GM23338 (cell line): ENCODE results near the gene PCSK6. TPM values are rescaled to one million over a fixed set of nuclear protein-coding genes. Genes with fewer than 3 reads are reported as not detected.

Experiments
- ATAC-seq: fragments of 200-7000 bp; cut with Tn5 transposase; 3 replicates; pipeline ENCODE4 v1.9.1; 2020
- DNase-seq: peaks from one replicate; pipeline ENCODE4 v3.0.0-alpha.2; 2015; ENCODE audit warnings: low spot score
- H2AFZ ChIP-seq: fragments of 200-600 bp; sonication (generic); 2 replicates; pipeline ENCODE4 v1.8.0; 2016; ENCODE audit warnings: antibody characterized with exemption, mild to moderate bottlenecking, moderate library complexity
- H3F3A ChIP-seq: fragments of 200-600 bp; sonication (generic); replicated peaks from 2 replicates; pipeline ENCODE4 v1.8.0; 2017; ENCODE audit warnings: antibody characterized with exemption, mixed run types, low read depth
- H3K27ac ChIP-seq: fragments of 200-600 bp; sonication (generic); 2 replicates; pipeline ENCODE4 v1.6.1; 2016; ENCODE audit warnings: low read depth
- H3K27me3 ChIP-seq: fragments of 200-600 bp; sonication (generic); 2 replicates; pipeline ENCODE4 v1.8.0; 2016; ENCODE audit warnings: mild to moderate bottlenecking, mixed run types, moderate library complexity; ENCODE audit not compliant: insufficient read depth
- H3K36me3 ChIP-seq: fragments of 200-600 bp; sonication (generic); 2 replicates; pipeline ENCODE4 v1.8.0; 2016; ENCODE audit warnings: mild to moderate bottlenecking; ENCODE audit not compliant: insufficient read depth
- H3K4me1 ChIP-seq: fragments of 200-600 bp; sonication (generic); 2 replicates; pipeline ENCODE4 v1.8.0; 2016; ENCODE audit warnings: mild to moderate bottlenecking, moderate library complexity; ENCODE audit not compliant: insufficient read depth
- H3K4me2 ChIP-seq: fragments of 200-600 bp; sonication (generic); 2 replicates; pipeline ENCODE4 v1.7.1; 2017; ENCODE audit warnings: mixed run types
- H3K4me3 ChIP-seq: fragments of 200-600 bp; sonication (generic); 2 replicates; pipeline ENCODE4 v1.6.1; 2016; ENCODE audit warnings: mixed run types
- H3K79me2 ChIP-seq: fragments of 200-600 bp; sonication (generic); replicated peaks from 2 replicates; pipeline ENCODE4 v1.8.0; 2017; ENCODE audit warnings: mild to moderate bottlenecking; ENCODE audit not compliant: insufficient read depth
- H3K9me2 ChIP-seq: fragments of 200-600 bp; sonication (generic); 2 replicates; pipeline ENCODE4 v1.8.0; 2017; ENCODE audit not compliant: insufficient read depth
- H4K20me1 ChIP-seq: fragments of 200-600 bp; sonication (generic); replicated peaks from 2 replicates; pipeline ENCODE4 v1.8.0; 2017; ENCODE audit warnings: mild to moderate bottlenecking; ENCODE audit not compliant: insufficient read depth
- H3K27ac Mint-ChIP-seq: 2 replicates; pipeline ENCODE4 v1.8.0; 2020; ENCODE audit warnings: inconsistent platforms, mild to moderate bottlenecking, moderate library complexity, mixed read lengths
- H3K27me3 Mint-ChIP-seq: 3 replicates; pipeline ENCODE4 v1.8.0; 2022; ENCODE audit warnings: low read depth, mild to moderate bottlenecking, moderate library complexity, mixed read lengths, inconsistent platforms; ENCODE audit not compliant: insufficient read depth, poor library complexity
- H3K36me3 Mint-ChIP-seq: 3 replicates; pipeline ENCODE4 v1.8.0; 2021; ENCODE audit warnings: low read depth, mild to moderate bottlenecking, inconsistent platforms, moderate library complexity, mixed read lengths
- H3K4me1 Mint-ChIP-seq: 3 replicates; pipeline ENCODE4 v1.8.0; 2020; ENCODE audit warnings: mild to moderate bottlenecking, inconsistent platforms, mixed read lengths
- H3K4me3 Mint-ChIP-seq: 3 replicates; pipeline ENCODE4 v1.8.0; 2021; ENCODE audit warnings: moderate library complexity, mild to moderate bottlenecking, inconsistent platforms, mixed read lengths
- H3K9me3 Mint-ChIP-seq: 3 replicates; pipeline ENCODE4 v1.8.0; 2020; ENCODE audit warnings: moderate library complexity, mild to moderate bottlenecking, inconsistent platforms, mixed read lengths
- CREB1 ChIP-seq: fragments of 250-450 bp; sonication (Bioruptor Pico); IDR thresholded peaks from 2 replicates; pipeline ENCODE4 v1.5.0; 2020; ENCODE audit warnings: low read depth, mild to moderate bottlenecking, moderate library complexity
- CTCF ChIP-seq, 2 experiments: fragments of 200-600 bp in 1 of 2; sonication (generic) in 1 of 2; conservative IDR thresholded peaks; 2 replicates each; pipeline versions ENCODE4 v1.5.1 to v1.6.1; 2016 to 2017; ENCODE audit warnings: antibody characterized with exemption in 2 of 2, low read depth in 2 of 2, mild to moderate bottlenecking in 2 of 2, moderate library complexity in 1 of 2
- ETS1 ChIP-seq: IDR thresholded peaks from 2 replicates; pipeline ENCODE4 v1.6.1; 2016; ENCODE audit warnings: antibody characterized with exemption
- EZH2 ChIP-seq: fragments of 200-600 bp; sonication (generic); IDR thresholded peaks from one replicate; pipeline ENCODE4 v1.8.0; 2017; ENCODE audit warnings: antibody characterized with exemption, mild to moderate bottlenecking, low read depth; ENCODE audit not compliant: unreplicated experiment
- EZH2phosphoT487 ChIP-seq: fragments of 200-600 bp; sonication (generic); IDR thresholded peaks from one replicate; pipeline ENCODE4 v1.8.1; 2018; ENCODE audit warnings: antibody characterized with exemption; ENCODE audit not compliant: unreplicated experiment
- JUNB ChIP-seq: IDR thresholded peaks from one replicate; pipeline ENCODE4 v1.6.1; 2016; ENCODE audit warnings: antibody characterized with exemption; ENCODE audit not compliant: unreplicated experiment
- NANOG ChIP-seq: IDR thresholded peaks from 2 replicates; pipeline ENCODE4 v1.6.1; 2016; ENCODE audit warnings: antibody characterized with exemption, borderline replicate concordance
- POLR2AphosphoS5 ChIP-seq: IDR thresholded peaks from 2 replicates; pipeline ENCODE4 v1.6.1; 2016; ENCODE audit warnings: antibody characterized with exemption, low read depth
- STAT1 ChIP-seq: IDR thresholded peaks from one replicate; pipeline ENCODE4 v1.6.1; 2016; ENCODE audit warnings: antibody characterized with exemption; ENCODE audit not compliant: unreplicated experiment
- ZNF114 ChIP-seq: fragments of 250-450 bp; sonication (Bioruptor Pico); IDR thresholded peaks from 2 replicates; pipeline ENCODE4 v1.5.0; 2020; ENCODE audit warnings: mild to moderate bottlenecking, moderate library complexity
- ZNF331 ChIP-seq: fragments of 250-450 bp; sonication (Bioruptor Pico); IDR thresholded peaks from 2 replicates; pipeline ENCODE4 v1.5.0; 2020; ENCODE audit warnings: low read depth, mild to moderate bottlenecking, moderate library complexity
- polyA plus RNA-seq: library from polyadenylated mRNA; unstranded; fragments of >200 nt; fragmentation: Nextera tagmentation; extraction: Ambion mirVana; gene quantifications from 2 replicates; pipeline ENCODE4 v1.2.1, GENCODE V29; 2016
- total RNA-seq: library from RNA; depleted of rRNA; stranded (reverse); fragments of >200 nt; shearing (Covaris generic); gene quantifications from 2 replicates; pipeline ENCODE4 v1.2.3, GENCODE V29; 2014
- TF ChIP-seq, protein P1 (sequence below): fragments of 250-450 bp; sonication (Bioruptor Pico); IDR thresholded peaks from 2 replicates; pipeline ENCODE4 v1.5.0; 2020; ENCODE audit warnings: mild to moderate bottlenecking, moderate library complexity

PCSK6 gene
- total and polyA plus RNA-seq, 2 experiments from 2014 or later, result 1.7 to 6.7 TPM

DNA sequence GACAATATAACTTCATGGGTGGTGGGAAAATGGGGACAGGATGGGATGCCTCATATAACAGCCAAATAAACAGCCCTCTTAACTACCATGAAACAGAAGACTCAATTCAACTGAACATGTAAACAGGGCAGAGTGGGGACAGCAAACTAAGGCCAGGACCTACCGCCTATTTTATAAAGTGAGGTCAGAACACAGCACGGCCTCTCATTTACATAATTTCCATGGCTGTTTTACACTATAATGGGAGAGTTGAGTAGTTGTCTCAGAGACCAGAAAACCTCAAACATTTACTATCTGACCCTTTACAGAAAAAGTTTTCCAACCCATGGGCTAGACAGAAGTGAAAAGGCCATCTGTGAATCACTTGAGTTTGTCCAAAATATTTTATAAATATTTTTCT is 137.8 kb downstream of the PCSK6 start (continued):
- no peak for TF ChIP-seq STAT1

DNA sequence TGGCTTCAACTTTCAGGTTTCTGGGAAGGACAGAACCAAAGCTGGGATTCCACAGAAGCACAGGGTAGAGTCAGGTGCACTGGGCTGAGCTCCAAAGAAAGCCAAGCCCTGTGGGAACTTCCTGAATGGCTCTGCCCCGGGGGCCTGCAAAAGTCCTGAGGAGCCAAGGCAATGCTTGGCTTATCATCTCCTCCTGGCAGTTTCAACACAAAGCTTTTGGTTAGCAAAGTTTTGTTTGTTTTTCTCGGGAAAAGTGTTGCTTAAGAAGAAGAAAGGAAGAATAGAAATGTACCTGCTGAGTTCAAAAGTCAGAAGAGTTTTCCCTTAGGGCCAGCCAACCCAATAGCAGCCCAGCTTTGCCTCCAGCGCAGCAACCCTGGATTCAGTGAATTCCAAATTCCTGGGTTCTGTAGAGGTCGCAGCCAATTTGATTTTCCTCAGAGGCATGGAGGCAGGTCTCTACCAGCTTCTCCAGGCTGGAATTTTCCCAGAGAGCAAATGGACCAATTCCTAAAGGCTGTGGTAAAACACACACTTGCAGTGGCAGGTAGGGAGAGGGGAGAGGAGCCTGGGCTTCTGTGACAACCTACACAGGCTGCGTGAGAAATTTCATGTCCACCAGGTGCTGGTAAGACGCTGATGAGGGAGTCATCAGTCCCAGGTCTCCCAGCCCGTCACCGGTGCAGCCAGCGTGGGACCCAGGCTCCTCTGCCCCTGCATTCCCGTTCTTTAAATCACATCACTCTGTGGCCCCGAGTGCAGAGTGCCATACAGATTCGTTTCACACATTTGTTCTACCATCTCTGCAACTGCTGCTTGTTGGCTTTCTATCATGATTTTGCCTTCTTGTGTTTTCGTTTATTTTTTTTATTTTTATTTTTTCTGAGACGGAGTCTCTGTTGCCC is 140.2 kb downstream of the PCSK6 start:
- Mint-ChIP-seq H3K9me3 (peaks cover 5% of the 10 kb centered on the region; the same call in 1 of the 3 replicates), H3K4me3 (no peak overlapping the region), H3K27ac (no peak overlapping the region), H3K4me1 (peaks cover 11% of the 10 kb centered on the region), H3K27me3 (peaks cover 5% of the 10 kb centered on the region), H3K36me3 (no peaks in the 10 kb centered on the region)
- no peak overlapping the region for H3K27ac ChIP-seq
- DNase-seq, result no peak
- ATAC-seq, result peak; percentile 86
- no peaks in the 10 kb centered on the region for H3K36me3 ChIP-seq
- no peaks in the 10 kb centered on the region for H3K79me2 ChIP-seq
- H3K4me1 ChIP-seq, result no peaks in the 10 kb centered on the region
- no peak overlapping the region for H3K4me2 ChIP-seq
- no peaks in the 10 kb centered on the region for H3F3A ChIP-seq
- no peaks in the 10 kb centered on the region for H4K20me1 ChIP-seq
- no peaks in the 10 kb centered on the region for H3K27me3 ChIP-seq
- H2AFZ ChIP-seq, result no peak overlapping the region; the same call in 1 of the 2 replicates
- no peak overlapping the region for H3K4me3 ChIP-seq
- no peaks in the 10 kb centered on the region for H3K9me2 ChIP-seq
- TF ChIP-seq ZNF331 (CRISPR knock-in tag), result no peak
- TF ChIP-seq POLR2AphosphoS5, result no peak
- TF ChIP-seq, protein P1, sequence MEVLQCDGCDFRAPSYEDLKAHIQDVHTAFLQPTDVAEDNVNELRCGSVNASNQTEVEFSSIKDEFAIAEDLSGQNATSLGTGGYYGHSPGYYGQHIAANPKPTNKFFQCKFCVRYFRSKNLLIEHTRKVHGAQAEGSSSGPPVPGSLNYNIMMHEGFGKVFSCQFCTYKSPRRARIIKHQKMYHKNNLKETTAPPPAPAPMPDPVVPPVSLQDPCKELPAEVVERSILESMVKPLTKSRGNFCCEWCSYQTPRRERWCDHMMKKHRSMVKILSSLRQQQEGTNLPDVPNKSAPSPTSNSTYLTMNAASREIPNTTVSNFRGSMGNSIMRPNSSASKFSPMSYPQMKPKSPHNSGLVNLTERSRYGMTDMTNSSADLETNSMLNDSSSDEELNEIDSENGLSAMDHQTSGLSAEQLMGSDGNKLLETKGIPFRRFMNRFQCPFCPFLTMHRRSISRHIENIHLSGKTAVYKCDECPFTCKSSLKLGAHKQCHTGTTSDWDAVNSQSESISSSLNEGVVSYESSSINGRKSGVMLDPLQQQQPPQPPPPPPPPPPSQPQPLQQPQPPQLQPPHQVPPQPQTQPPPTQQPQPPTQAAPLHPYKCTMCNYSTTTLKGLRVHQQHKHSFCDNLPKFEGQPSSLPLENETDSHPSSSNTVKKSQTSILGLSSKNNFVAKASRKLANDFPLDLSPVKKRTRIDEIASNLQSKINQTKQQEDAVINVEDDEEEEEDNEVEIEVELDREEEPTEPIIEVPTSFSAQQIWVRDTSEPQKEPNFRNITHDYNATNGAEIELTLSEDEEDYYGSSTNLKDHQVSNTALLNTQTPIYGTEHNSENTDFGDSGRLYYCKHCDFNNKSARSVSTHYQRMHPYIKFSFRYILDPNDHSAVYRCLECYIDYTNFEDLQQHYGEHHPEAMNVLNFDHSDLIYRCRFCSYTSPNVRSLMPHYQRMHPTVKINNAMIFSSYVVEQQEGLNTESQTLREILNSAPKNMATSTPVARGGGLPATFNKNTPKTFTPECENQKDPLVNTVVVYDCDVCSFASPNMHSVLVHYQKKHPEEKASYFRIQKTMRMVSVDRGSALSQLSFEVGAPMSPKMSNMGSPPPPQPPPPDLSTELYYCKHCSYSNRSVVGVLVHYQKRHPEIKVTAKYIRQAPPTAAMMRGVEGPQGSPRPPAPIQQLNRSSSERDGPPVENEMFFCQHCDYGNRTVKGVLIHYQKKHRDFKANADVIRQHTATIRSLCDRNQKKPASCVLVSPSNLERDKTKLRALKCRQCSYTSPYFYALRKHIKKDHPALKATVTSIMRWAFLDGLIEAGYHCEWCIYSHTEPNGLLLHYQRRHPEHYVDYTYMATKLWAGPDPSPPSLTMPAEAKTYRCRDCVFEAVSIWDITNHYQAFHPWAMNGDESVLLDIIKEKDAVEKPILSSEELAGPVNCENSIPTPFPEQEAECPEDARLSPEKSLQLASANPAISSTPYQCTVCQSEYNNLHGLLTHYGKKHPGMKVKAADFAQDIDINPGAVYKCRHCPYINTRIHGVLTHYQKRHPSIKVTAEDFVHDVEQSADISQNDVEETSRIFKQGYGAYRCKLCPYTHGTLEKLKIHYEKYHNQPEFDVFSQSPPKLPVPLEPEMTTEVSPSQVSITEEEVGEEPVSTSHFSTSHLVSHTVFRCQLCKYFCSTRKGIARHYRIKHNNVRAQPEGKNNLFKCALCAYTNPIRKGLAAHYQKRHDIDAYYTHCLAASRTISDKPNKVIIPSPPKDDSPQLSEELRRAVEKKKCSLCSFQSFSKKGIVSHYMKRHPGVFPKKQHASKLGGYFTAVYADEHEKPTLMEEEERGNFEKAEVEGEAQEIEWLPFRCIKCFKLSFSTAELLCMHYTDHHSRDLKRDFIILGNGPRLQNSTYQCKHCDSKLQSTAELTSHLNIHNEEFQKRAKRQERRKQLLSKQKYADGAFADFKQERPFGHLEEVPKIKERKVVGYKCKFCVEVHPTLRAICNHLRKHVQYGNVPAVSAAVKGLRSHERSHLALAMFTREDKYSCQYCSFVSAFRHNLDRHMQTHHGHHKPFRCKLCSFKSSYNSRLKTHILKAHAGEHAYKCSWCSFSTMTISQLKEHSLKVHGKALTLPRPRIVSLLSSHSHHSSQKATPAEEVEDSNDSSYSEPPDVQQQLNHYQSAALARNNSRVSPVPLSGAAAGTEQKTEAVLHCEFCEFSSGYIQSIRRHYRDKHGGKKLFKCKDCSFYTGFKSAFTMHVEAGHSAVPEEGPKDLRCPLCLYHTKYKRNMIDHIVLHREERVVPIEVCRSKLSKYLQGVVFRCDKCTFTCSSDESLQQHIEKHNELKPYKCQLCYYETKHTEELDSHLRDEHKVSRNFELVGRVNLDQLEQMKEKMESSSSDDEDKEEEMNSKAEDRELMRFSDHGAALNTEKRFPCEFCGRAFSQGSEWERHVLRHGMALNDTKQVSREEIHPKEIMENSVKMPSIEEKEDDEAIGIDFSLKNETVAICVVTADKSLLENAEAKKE (CRISPR knock-in tag), result no peak
- TF ChIP-seq CREB1 (CRISPR knock-in tag), result no peak
- TF ChIP-seq ZNF114 (CRISPR knock-in tag), result no peak
- TF ChIP-seq ETS1, result no peak
- no peak for TF ChIP-seq JUNB
- TF ChIP-seq CTCF (conservative IDR thresholded peaks at IDR 0.05; ENCODE audit: low read depth in 2 of 2), result no peak
- no peak for TF ChIP-seq EZH2
- TF ChIP-seq NANOG, result no peak
- no peak for TF ChIP-seq STAT1
- TF ChIP-seq EZH2phosphoT487, result no peak
